ENCODE measurements around the gene GDF10.

The GDF10 gene

DNA sequence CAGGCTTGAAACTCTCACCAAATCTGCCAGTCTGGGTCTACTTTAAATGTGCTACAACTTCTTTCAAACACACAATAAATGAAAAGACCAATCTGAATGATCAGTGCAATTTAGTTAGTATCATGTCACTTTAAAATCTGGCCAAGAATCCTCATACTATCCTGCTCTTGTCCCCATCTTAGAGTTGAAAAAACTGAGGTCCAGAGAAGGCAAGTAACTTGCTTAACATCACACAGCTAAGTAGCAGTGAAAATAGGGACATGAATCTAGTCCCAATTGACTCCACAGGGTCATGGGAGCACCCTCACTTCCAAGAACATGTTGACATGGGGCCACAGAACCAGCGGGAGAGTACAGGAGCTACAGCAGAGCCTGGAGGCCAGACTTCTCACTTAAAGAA is 3.1 kb upstream of the GDF10 start:
- ATAC-seq (ENCODE audit: insufficient read depth, low read depth) (no peak), DNase-seq (no peak)
- Histone ChIP-seq H3K4me2 (ENCODE audit: insufficient read depth, low read length) (no peak overlapping the region), H3K4me1 (ENCODE audit: insufficient read depth, low read length) (no peaks in the 10 kb centered on the region), H3K4me3 (ENCODE audit: low read depth in 1 of 2, low read length in 2 of 2) (no peak overlapping the region), H3K36me3 (ENCODE audit: insufficient read depth, low read length) (no peaks in the 10 kb centered on the region), H3K27ac (ENCODE audit: low read length) (no peak overlapping the region), H4K20me1 (ENCODE audit: insufficient read depth, low read length) (no peaks in the 10 kb centered on the region), H3K79me2 (ENCODE audit: insufficient read depth, low read length) (no peaks in the 10 kb centered on the region), H3K9ac (ENCODE audit: low read depth, low read length) (no peak overlapping the region), H3K9me3 (ENCODE audit: insufficient read depth, low read length, severe bottlenecking) (no peaks in the 10 kb centered on the region), H2AFZ (ENCODE audit: low read depth, low read length) (0 out of 2 replicates have a peak overlapping the region, but pooled peaks have one; percentile 6), H3K27me3 (ENCODE audit: insufficient read depth, low read length, poor library complexity) (no peaks in the 10 kb centered on the region)
- TF ChIP-seq EZH2 (IDR thresholded peaks at IDR 0.05; ENCODE audit: borderline replicate concordance, low read depth, low read length, severe bottlenecking): no peak
- TF ChIP-seq, protein P1, sequence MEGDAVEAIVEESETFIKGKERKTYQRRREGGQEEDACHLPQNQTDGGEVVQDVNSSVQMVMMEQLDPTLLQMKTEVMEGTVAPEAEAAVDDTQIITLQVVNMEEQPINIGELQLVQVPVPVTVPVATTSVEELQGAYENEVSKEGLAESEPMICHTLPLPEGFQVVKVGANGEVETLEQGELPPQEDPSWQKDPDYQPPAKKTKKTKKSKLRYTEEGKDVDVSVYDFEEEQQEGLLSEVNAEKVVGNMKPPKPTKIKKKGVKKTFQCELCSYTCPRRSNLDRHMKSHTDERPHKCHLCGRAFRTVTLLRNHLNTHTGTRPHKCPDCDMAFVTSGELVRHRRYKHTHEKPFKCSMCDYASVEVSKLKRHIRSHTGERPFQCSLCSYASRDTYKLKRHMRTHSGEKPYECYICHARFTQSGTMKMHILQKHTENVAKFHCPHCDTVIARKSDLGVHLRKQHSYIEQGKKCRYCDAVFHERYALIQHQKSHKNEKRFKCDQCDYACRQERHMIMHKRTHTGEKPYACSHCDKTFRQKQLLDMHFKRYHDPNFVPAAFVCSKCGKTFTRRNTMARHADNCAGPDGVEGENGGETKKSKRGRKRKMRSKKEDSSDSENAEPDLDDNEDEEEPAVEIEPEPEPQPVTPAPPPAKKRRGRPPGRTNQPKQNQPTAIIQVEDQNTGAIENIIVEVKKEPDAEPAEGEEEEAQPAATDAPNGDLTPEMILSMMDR (IDR thresholded peaks at IDR 0.05; ENCODE audit: borderline replicate concordance, extremely low read depth, low read length, poor library complexity, severe bottlenecking): no peak

DNA sequence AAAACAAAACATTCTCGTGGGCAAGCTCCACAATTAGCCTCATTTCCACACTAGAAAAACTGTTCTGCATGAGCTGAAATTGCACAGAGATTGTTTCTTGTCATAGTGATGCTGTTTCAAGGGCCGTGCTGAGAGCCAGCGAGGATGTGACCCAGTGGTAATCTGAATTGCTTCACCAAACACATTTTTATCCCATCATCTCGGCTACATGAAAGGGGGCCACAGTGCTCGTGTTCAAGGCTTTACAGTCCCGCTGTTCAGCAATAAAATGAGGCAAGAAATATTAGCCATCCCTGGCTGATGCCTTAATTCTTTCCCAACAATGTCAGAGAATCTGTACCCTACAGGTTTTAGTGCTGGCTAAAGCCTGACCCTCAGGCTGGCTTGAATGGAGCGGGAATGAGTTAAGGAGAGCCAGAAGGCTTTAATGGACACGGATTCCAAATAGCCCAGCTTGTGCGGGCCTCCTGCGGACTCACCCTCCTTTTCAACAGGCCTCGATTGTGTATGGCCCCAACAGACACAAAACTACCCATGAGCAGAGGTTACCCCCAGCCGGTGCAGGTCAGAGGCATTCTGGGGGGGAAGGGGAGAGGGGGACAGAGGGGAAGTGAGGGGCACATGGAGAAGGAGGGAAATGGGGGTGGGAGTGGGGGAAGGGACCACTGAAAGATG is 2.0 kb upstream of the GDF10 start:
- no peaks in the 10 kb centered on the region for H3K4me1 ChIP-seq (ENCODE audit: insufficient read depth, low read length)

DNA sequence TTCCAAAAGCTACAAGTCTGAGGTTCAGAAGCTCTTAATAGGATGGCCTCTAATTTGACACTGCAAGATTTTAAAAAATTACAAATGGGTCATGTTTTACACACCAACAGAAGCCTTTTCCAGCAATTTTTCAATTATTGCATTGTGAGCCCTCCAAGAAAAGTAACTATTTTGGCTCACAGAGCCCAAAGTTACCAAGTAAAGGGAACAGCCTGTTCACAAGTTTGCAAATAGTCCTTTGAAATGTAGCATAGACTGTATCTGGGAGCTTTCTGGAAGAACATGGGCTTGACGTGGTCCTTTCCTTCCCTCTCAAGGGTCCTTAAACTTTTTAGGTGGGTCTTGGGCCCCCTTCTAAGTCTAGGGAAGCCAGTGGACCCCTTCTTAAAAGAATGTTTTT is 1.3 kb upstream of the GDF10 start:
- no peaks in the 10 kb centered on the region for H3K79me2 ChIP-seq (ENCODE audit: insufficient read depth, low read length)
- DNase-seq (no peak), ATAC-seq (ENCODE audit: insufficient read depth, low read depth) (no peak)
- H3K4me2 ChIP-seq (ENCODE audit: insufficient read depth, low read length): no peak overlapping the region
- H2AFZ ChIP-seq (ENCODE audit: low read depth, low read length): no peak overlapping the region
- H3K9ac ChIP-seq (ENCODE audit: low read depth, low read length): no peak overlapping the region
- H3K4me1 ChIP-seq (ENCODE audit: insufficient read depth, low read length): no peaks in the 10 kb centered on the region
- no peak for TF ChIP-seq EZH2 (IDR thresholded peaks at IDR 0.05; ENCODE audit: borderline replicate concordance, low read depth, low read length, severe bottlenecking)
- TF ChIP-seq, protein P1 (IDR thresholded peaks at IDR 0.05; ENCODE audit: borderline replicate concordance, extremely low read depth, low read length, poor library complexity, severe bottlenecking): no peak
- no peaks in the 10 kb centered on the region for H3K36me3 ChIP-seq (ENCODE audit: insufficient read depth, low read length)
- no peak overlapping the region for H3K4me3 ChIP-seq (ENCODE audit: low read depth in 1 of 2, low read length in 2 of 2)
- H3K27me3 ChIP-seq (ENCODE audit: insufficient read depth, low read length, poor library complexity): no peaks in the 10 kb centered on the region
- H3K9me3 ChIP-seq (ENCODE audit: insufficient read depth, low read length, severe bottlenecking): no peaks in the 10 kb centered on the region
- no peak overlapping the region for H3K27ac ChIP-seq (ENCODE audit: low read length)
- no peaks in the 10 kb centered on the region for H4K20me1 ChIP-seq (ENCODE audit: insufficient read depth, low read length)

More for the DNA sequence above, 2.0 kb upstream of the GDF10 start:
- no peak overlapping the region for H3K4me2 ChIP-seq (ENCODE audit: insufficient read depth, low read length)
- no peaks in the 10 kb centered on the region for H3K36me3 ChIP-seq (ENCODE audit: insufficient read depth, low read length)
- H3K27ac ChIP-seq (ENCODE audit: low read length): no peak overlapping the region
- H2AFZ ChIP-seq (ENCODE audit: low read depth, low read length): no peak overlapping the region
- H3K27me3 ChIP-seq (ENCODE audit: insufficient read depth, low read length, poor library complexity): no peaks in the 10 kb centered on the region
- ATAC-seq (ENCODE audit: insufficient read depth, low read depth) (no peak), DNase-seq (no peak)
- no peak overlapping the region for H3K4me3 ChIP-seq (ENCODE audit: low read depth in 1 of 2, low read length in 2 of 2)
- H4K20me1 ChIP-seq (ENCODE audit: insufficient read depth, low read length): no peaks in the 10 kb centered on the region
- TF ChIP-seq EZH2 (IDR thresholded peaks at IDR 0.05; ENCODE audit: borderline replicate concordance, low read depth, low read length, severe bottlenecking): no peak
- TF ChIP-seq, protein P1 (IDR thresholded peaks at IDR 0.05; ENCODE audit: borderline replicate concordance, extremely low read depth, low read length, poor library complexity, severe bottlenecking): no peak
- no peak overlapping the region for H3K9ac ChIP-seq (ENCODE audit: low read depth, low read length)
- no peaks in the 10 kb centered on the region for H3K9me3 ChIP-seq (ENCODE audit: insufficient read depth, low read length, severe bottlenecking)
- no peaks in the 10 kb centered on the region for H3K79me2 ChIP-seq (ENCODE audit: insufficient read depth, low read length)

All from DND-41 (cell line).